ENCODE results near the gene CLECL1. TPM values are rescaled to one million over a fixed set of nuclear protein-coding genes. Genes with fewer than 3 reads are reported as not detected.

The CLECL1 gene
- total RNA-seq, 1 donor from 2014 or later = not detected

- Mint-ChIP-seq H3K4me3 (no peak overlapping the region), H3K9me3 (peaks cover 26% of the 10 kb centered on the region), H3K27ac (peak overlapping the region; percentile 52), H3K4me1 (peaks cover 7% of the 10 kb centered on the region), H3K36me3 (peaks cover 44% of the 10 kb centered on the region), H3K27me3 (ENCODE audit: low read depth) (no peaks in the 10 kb centered on the region)
- no peak for DNase-seq (ENCODE audit: low spot score in 2 of 2, unreplicated experiment in 2 of 2)
- no peak for TF ChIP-seq CTCF (IDR thresholded peaks at IDR 0.05; ENCODE audit: unreplicated experiment)
Observed at GRCh38 chr12:9674226-9674590, 58.7 kb downstream of the CLECL1 start.

- Mint-ChIP-seq H3K4me1 (peaks cover 7% of the 10 kb centered on the region), H3K27me3 (ENCODE audit: low read depth) (no peaks in the 10 kb centered on the region), H3K36me3 (peaks cover 45% of the 10 kb centered on the region), H3K4me3 (no peak overlapping the region), H3K9me3 (peaks cover 26% of the 10 kb centered on the region), H3K27ac (peak overlapping the region; percentile 71)
- TF ChIP-seq CTCF (IDR thresholded peaks at IDR 0.05; ENCODE audit: unreplicated experiment) = no peak
- DNase-seq (ENCODE audit: low spot score in 2 of 2, unreplicated experiment in 2 of 2) = no peak
Observed at GRCh38 chr12:9673404-9674225, 59.3 kb downstream of the CLECL1 start.

Other genes starting within 250 kb of the CLECL1 start
- gene KLRB1, start 125.2 kb downstream of the CLECL1 start, total RNA-seq = not detected in 3 replicates
- 20.7 to 21.8 TPM (median 21.7 TPM) in 3 replicates for gene CLEC2D, start 63.4 kb downstream of the CLECL1 start, total RNA-seq
- 0.40 to 0.78 TPM (median 0.43 TPM) in 3 replicates for gene CD69, start 27.8 kb upstream of the CLECL1 start, total RNA-seq
- not detected in 3 replicates for gene KLRF1, start 94.4 kb upstream of the CLECL1 start, total RNA-seq
- not detected in 3 replicates for gene CLEC2B, start 136.3 kb upstream of the CLECL1 start, total RNA-seq
- gene KLRF2, start 148.4 kb upstream of the CLECL1 start, total RNA-seq = not detected in 3 replicates
- 0.29 TPM in 1 of 3 replicates, not detected in the others for gene CLEC2A, start 199.3 kb upstream of the CLECL1 start, total RNA-seq
- not detected in 3 replicates for gene CLEC12A, start 238.3 kb upstream of the CLECL1 start, total RNA-seq